ENCODE measurements around the gene MIF4GD. TPM values are rescaled to one million over a fixed set of nuclear protein-coding genes. Genes with fewer than 3 reads are reported as not detected.
A peak's percentile ranks its signal among the peaks of the same experiment; 100 is the strongest.

Gene MIF4GD
- total RNA-seq, result 10 to 100 TPM; 39.0 to 39.1 TPM

- no peaks in the 10 kb centered on the region for H3K27me3 Mint-ChIP-seq
- ATAC-seq, result peak; percentile 11
- H3K36me3 Mint-ChIP-seq (ENCODE audit: low read depth), result peaks cover 41% of the 10 kb centered on the region
Measured at GRCh38 chr17:75270966-75271232, at the start of gene MIF4GD. Gene MIF4GD (minus strand): TSS chr17:75271231. CDS start chr17:75270195, 1,036 bp downstream.

GRCh38 chr17:75319904-75320691 is 49.1 kb upstream of the MIF4GD start:
- no peaks in the 10 kb centered on the region for H3K27me3 Mint-ChIP-seq
- H3K4me1 Mint-ChIP-seq, result peaks cover 21% of the 10 kb centered on the region
- intact Hi-C loops (cut with DNase I, micrococcal nuclease), result loop anchor here in 1 of 2 experiments (5.0 kb wide), 1 partner anchor 33 kb away; the partner anchor contains the start of gene SLC25A19
- H3K4me3 Mint-ChIP-seq, result no peak overlapping the region
- no peaks in the 10 kb centered on the region for H3K9me3 Mint-ChIP-seq (ENCODE audit: low read depth)
- H3K27ac Mint-ChIP-seq, result no peak overlapping the region
- POLR2A ChIA-PET, result interaction anchor here (0.7 kb wide), 1 partner anchor 23 kb away, joined by 3 read pairs; no protein-coding TSS in a partner anchor
- DNase-seq (no peak), ATAC-seq (no peak)
- CTCF ChIA-PET, result interaction anchor here (0.9 to 4.9 kb wide), 4 partner anchors 31 to 92 kb away, joined by 3 to 70 read pairs (median 6); partner anchors contain the start of gene SLC25A19
- peaks cover 40% of the 10 kb centered on the region for H3K36me3 Mint-ChIP-seq (ENCODE audit: low read depth)

More at GRCh38 chr17:75270966-75271232, at the start of gene MIF4GD:
- peak within 1 kb of the TSS; percentile 82 for H3K4me3 Mint-ChIP-seq
- DNase-seq, result no peak
- H3K27ac Mint-ChIP-seq, result peak within 1 kb of the TSS; percentile 81
- POLR2A ChIA-PET, result interaction anchor here (0.6 to 3.6 kb wide), 8 partner anchors 9 to 135 kb away, joined by 3 to 57 read pairs (median 6); partner anchors contain the start of genes GGA3, GRB2, JPT1 and MRPS7
- CTCF ChIA-PET, result interaction anchor here (0.5 to 6.4 kb wide), 25 partner anchors 10 to 391 kb away, joined by 3 to 78 read pairs (median 3); partner anchors contain the start of genes CDR2L, GGA3, MRPS7 and SLC25A19
- peaks cover 21% of the 10 kb centered on the region for H3K4me1 Mint-ChIP-seq
- intact Hi-C loops (cut with DNase I, micrococcal nuclease), result loop anchor here (1.0 to 5.0 kb wide), 12 partner anchors 10 to 398 kb away; partner anchors contain the start of genes GGA3 (in 2 of the 2), GRB2 (in 2 of the 2), MRPS7 (in 2 of the 2) and SLC25A19 (in 2 of the 2)
- H3K9me3 Mint-ChIP-seq (ENCODE audit: low read depth), result no peaks in the 10 kb centered on the region

GRCh38 chr17:75318615-75319222 is 47.7 kb upstream of the MIF4GD start:
- H3K27me3 Mint-ChIP-seq, result no peaks in the 10 kb centered on the region
- ChIA-PET POLR2A (interaction anchor here (0.9 kb wide), 1 partner anchor 78 kb away, joined by 6 read pairs; no protein-coding TSS in a partner anchor), CTCF (interaction anchor here (4.9 kb wide), 1 partner anchor 77 kb away, joined by 70 read pairs; no protein-coding TSS in a partner anchor)
- no peak overlapping the region for H3K4me3 Mint-ChIP-seq
- intact Hi-C loops (cut with DNase I, micrococcal nuclease), result no loop called here
- H3K4me1 Mint-ChIP-seq, result peaks cover 27% of the 10 kb centered on the region
- DNase-seq (no peak), ATAC-seq (no peak)
- no peaks in the 10 kb centered on the region for H3K9me3 Mint-ChIP-seq (ENCODE audit: low read depth)
- H3K36me3 Mint-ChIP-seq (ENCODE audit: low read depth), result peaks cover 36% of the 10 kb centered on the region
- peak overlapping the region; percentile 47 for H3K27ac Mint-ChIP-seq

GRCh38 chr17:75318211-75318610 is 47.2 kb upstream of the MIF4GD start:
- Mint-ChIP-seq H3K27me3 (no peaks in the 10 kb centered on the region), H3K36me3 (ENCODE audit: low read depth) (peaks cover 32% of the 10 kb centered on the region), H3K27ac (peak overlapping the region; percentile 47), H3K4me3 (no peak overlapping the region), H3K4me1 (peaks cover 25% of the 10 kb centered on the region), H3K9me3 (ENCODE audit: low read depth) (no peaks in the 10 kb centered on the region)
- POLR2A ChIA-PET, result no interaction called here
- no peak for DNase-seq
- intact Hi-C loops (cut with DNase I, micrococcal nuclease), result no loop called here
- CTCF ChIA-PET, result interaction anchor here (2.5 kb wide), 1 partner anchor 94 kb away, joined by 16 read pairs; no protein-coding TSS in a partner anchor
- ATAC-seq, result no peak

GRCh38 chr17:75317671-75318070 is 46.6 kb upstream of the MIF4GD start:
- POLR2A ChIA-PET, result no interaction called here
- Mint-ChIP-seq H3K27me3 (no peaks in the 10 kb centered on the region), H3K36me3 (ENCODE audit: low read depth) (peaks cover 27% of the 10 kb centered on the region), H3K9me3 (ENCODE audit: low read depth) (no peaks in the 10 kb centered on the region), H3K27ac (peak overlapping the region; percentile 69), H3K4me1 (peaks cover 21% of the 10 kb centered on the region), H3K4me3 (no peak overlapping the region)
- CTCF ChIA-PET, result interaction anchor here (0.8 to 2.5 kb wide), 2 partner anchors 48 to 95 kb away, joined by 3 to 16 read pairs; no protein-coding TSS in a partner anchor
- intact Hi-C loops (cut with DNase I, micrococcal nuclease), result no loop called here
- no peak for ATAC-seq
- no peak for DNase-seq

- no peaks in the 10 kb centered on the region for H3K27me3 Mint-ChIP-seq
- no peak for DNase-seq
- H3K9me3 Mint-ChIP-seq (ENCODE audit: low read depth), result no peaks in the 10 kb centered on the region
- no peak overlapping the region for H3K4me3 Mint-ChIP-seq
- H3K27ac Mint-ChIP-seq, result peak overlapping the region; percentile 71
- peaks cover 21% of the 10 kb centered on the region for H3K36me3 Mint-ChIP-seq (ENCODE audit: low read depth)
- ATAC-seq, result peak; percentile 34
- intact Hi-C loops (cut with DNase I, micrococcal nuclease), result no loop called here
- peaks cover 23% of the 10 kb centered on the region for H3K4me1 Mint-ChIP-seq
- ChIA-PET POLR2A (interaction anchor here (0.7 to 1.1 kb wide), 4 partner anchors 19 to 90 kb away, joined by 3 to 4 read pairs (median 4); partner anchors contain the start of genes GGA3 and MRPS7), CTCF (interaction anchor here (0.6 to 2.5 kb wide), 15 partner anchors 9 to 96 kb away, joined by 3 to 16 read pairs (median 4); partner anchors contain the start of genes GRB2 and MIF4GD)
Measured at GRCh38 chr17:75316253-75316652, 45.2 kb upstream of the MIF4GD start.

GRCh38 chr17:75315541-75316243 is 44.7 kb upstream of the MIF4GD start:
- peaks cover 17% of the 10 kb centered on the region for H3K36me3 Mint-ChIP-seq (ENCODE audit: low read depth)
- H3K4me3 Mint-ChIP-seq, result no peak overlapping the region
- peak; percentile 64 for ATAC-seq
- H3K27ac Mint-ChIP-seq, result peak overlapping the region; percentile 71
- no peaks in the 10 kb centered on the region for H3K27me3 Mint-ChIP-seq
- DNase-seq, result peak; percentile 69
- H3K4me1 Mint-ChIP-seq, result peaks cover 23% of the 10 kb centered on the region
- CTCF ChIA-PET, result interaction anchor here (0.6 to 2.5 kb wide), 11 partner anchors 14 to 201 kb away, joined by 3 to 16 read pairs (median 4); partner anchors contain the start of genes MIF4GD and TSEN54
- no peaks in the 10 kb centered on the region for H3K9me3 Mint-ChIP-seq (ENCODE audit: low read depth)
- POLR2A ChIA-PET, result interaction anchor here (0.7 to 1.1 kb wide), 4 partner anchors 18 to 90 kb away, joined by 3 to 4 read pairs (median 4); partner anchors contain the start of genes GGA3 and MRPS7
- intact Hi-C loops (cut with DNase I, micrococcal nuclease), result no loop called here

- Mint-ChIP-seq H3K9me3 (ENCODE audit: low read depth) (no peaks in the 10 kb centered on the region), H3K27me3 (no peaks in the 10 kb centered on the region), H3K4me3 (no peak overlapping the region), H3K36me3 (ENCODE audit: low read depth) (peaks cover 7% of the 10 kb centered on the region), H3K4me1 (peaks cover 23% of the 10 kb centered on the region), H3K27ac (peak overlapping the region; percentile 27)
- ChIA-PET CTCF (interaction anchor here (0.7 kb wide), 1 partner anchor 1892 kb away, joined by 4 read pairs; no protein-coding TSS in a partner anchor), POLR2A (interaction anchor here (0.6 kb wide), 1 partner anchor 12 kb away, joined by 3 read pairs; no protein-coding TSS in a partner anchor)
- ATAC-seq (no peak), DNase-seq (no peak)
- intact Hi-C loops (cut with DNase I, micrococcal nuclease), result no loop called here
Measured at GRCh38 chr17:75313941-75314551, 43.0 kb upstream of the MIF4GD start.

- ChIA-PET POLR2A (no interaction called here), CTCF (interaction anchor here (1.2 to 1.4 kb wide), 2 partner anchors 14 to 103 kb away, joined by 4 to 6 read pairs; no protein-coding TSS in a partner anchor)
- intact Hi-C loops (cut with DNase I, micrococcal nuclease), result no loop called here
- no peak overlapping the region for H3K27ac Mint-ChIP-seq
- H3K4me3 Mint-ChIP-seq, result no peak overlapping the region
- H3K9me3 Mint-ChIP-seq (ENCODE audit: low read depth), result no peaks in the 10 kb centered on the region
- peaks cover 7% of the 10 kb centered on the region for H3K4me1 Mint-ChIP-seq
- no peaks in the 10 kb centered on the region for H3K27me3 Mint-ChIP-seq
- no peak for DNase-seq
- no peak for ATAC-seq
- H3K36me3 Mint-ChIP-seq (ENCODE audit: low read depth), result no peaks in the 10 kb centered on the region
Measured at GRCh38 chr17:75308732-75309629, 38.0 kb upstream of the MIF4GD start.

All from activated CD4-positive, alpha-beta T cell treated with anti-CD3 and anti-CD28 coated beads for 36 hours (primary cell).